ENCODE measurements around the gene OR1D5.
"Not testable (repeated sequence)": the region's sequence is repeated elsewhere in the genome, so short reads cannot be mapped to it uniquely, and the experiment has no call there.

GRCh38 chr17:3063507-3063906 lies at the start of gene OR1D5:
- TF ChIP-seq CTCF (conservative IDR thresholded peaks at IDR 0.05; ENCODE audit: low read length); EZH2phosphoT487 (IDR thresholded peaks at IDR 0.05; ENCODE audit: borderline replicate concordance, low read depth, low read length): not testable (repeated sequence)

All from OCI-LY7 (cell line).